Retinal pigment epithelial cell (primary cell): Measurements from ENCODE around the gene ST6GAL1.

ENCODE experiments used
- DNase-seq: peaks from one replicate; pipeline ENCODE4 v3.0.0-alpha.2; 2010; ENCODE audit warnings: low read depth
- H3K4me3 ChIP-seq: 2 replicates; pipeline ENCODE4 v1.5.1; 2011; ENCODE audit warnings: mild to moderate bottlenecking, low read length, control low read depth, moderate library complexity
- CTCF ChIP-seq: conservative IDR thresholded peaks from 2 replicates; pipeline ENCODE4 v1.5.1; 2011; ENCODE audit warnings: low read depth, low read length, control low read depth, inconsistent platforms

The ST6GAL1 gene

GRCh38 chr3:186922224-186922623, 8.1 kb upstream of the ST6GAL1 start:
- no peak for DNase-seq
- TF ChIP-seq CTCF, result no peak
- no peak overlapping the region for H3K4me3 ChIP-seq

- no peak overlapping the region for H3K4me3 ChIP-seq
- DNase-seq, result no peak
- no peak for TF ChIP-seq CTCF
These were observed 7.5 kb upstream of the ST6GAL1 start for GRCh38 chr3:186922790-186923189.

- TF ChIP-seq CTCF, result no peak
- no peak overlapping the region for H3K4me3 ChIP-seq
- no peak for DNase-seq
These were observed 7.1 kb upstream of the ST6GAL1 start for GRCh38 chr3:186923241-186923640.

- TF ChIP-seq CTCF, result no peak
- no peak for DNase-seq
- H3K4me3 ChIP-seq, result no peak overlapping the region
These were observed 4.5 kb upstream of the ST6GAL1 start for GRCh38 chr3:186925826-186926225.

- no peak for TF ChIP-seq CTCF
- no peak overlapping the region for H3K4me3 ChIP-seq
- no peak for DNase-seq
These were observed 1.1 kb upstream of the ST6GAL1 start for GRCh38 chr3:186929186-186929585.

- TF ChIP-seq CTCF, result no peak
- H3K4me3 ChIP-seq, result peak overlapping the region; percentile 86
- no peak for DNase-seq
These were observed 641 bp upstream of the ST6GAL1 start for GRCh38 chr3:186929685-186930084.

GRCh38 chr3:186930641-186931531, 560 bp downstream of the ST6GAL1 start:
- DNase-seq, result no peak
- no peak for TF ChIP-seq CTCF

More at GRCh38 chr3:186930641-186931531, 560 bp downstream of the ST6GAL1 start:
- peak overlapping the region; percentile 86 for H3K4me3 ChIP-seq
